Activated CD8-positive, alpha-beta memory T cell treated with anti-CD3 and anti-CD28 coated beads for 4 hours (primary cell): ENCODE measurements around the gene TMF1.

Experiments used
- DNase-seq, 2 donors: peaks; one replicate each; pipeline ENCODE4 v3.0.0-alpha.2; 2020; ENCODE audit warnings: low read depth in 2 of 2

The TMF1 gene

GRCh38 chr3:69051756-69052471, at the start of gene TMF1:
TSS of gene TMF1 (minus strand) at chr3:69052333. CDS start at chr3:69052086, 247 bp downstream.
- peak; percentile 96 for DNase-seq

GRCh38 chr3:69099576-69099975, 47.4 kb upstream of the TMF1 start:
- no peak for DNase-seq

GRCh38 chr3:69097407-69098086, 45.4 kb upstream of the TMF1 start:
- no peak for DNase-seq

- no peak for DNase-seq
These were observed 44.2 kb upstream of the TMF1 start for GRCh38 chr3:69096299-69096698.

- DNase-seq: no peak
These were observed 43.5 kb upstream of the TMF1 start for GRCh38 chr3:69095636-69096035.

GRCh38 chr3:69094467-69095205, 42.5 kb upstream of the TMF1 start:
- DNase-seq: no peak

GRCh38 chr3:69092030-69092516, 39.9 kb upstream of the TMF1 start:
- no peak for DNase-seq

GRCh38 chr3:69091389-69092029, 39.4 kb upstream of the TMF1 start:
- no peak for DNase-seq

GRCh38 chr3:69090021-69090420, 37.9 kb upstream of the TMF1 start:
- no peak for DNase-seq

GRCh38 chr3:69088063-69088462, 35.9 kb upstream of the TMF1 start:
- no peak for DNase-seq

- DNase-seq: no peak
These were observed 35.1 kb upstream of the TMF1 start for GRCh38 chr3:69087030-69087791.

GRCh38 chr3:69085833-69086722, 33.9 kb upstream of the TMF1 start:
- peak; percentile 54 to 63 for DNase-seq

GRCh38 chr3:69085168-69085832, 33.2 kb upstream of the TMF1 start:
- DNase-seq: no peak

GRCh38 chr3:69084326-69085167, 32.4 kb upstream of the TMF1 start, which contains the start of gene ARL6IP5:
TSS of gene ARL6IP5 (plus strand) at chr3:69084937. CDS start at chr3:69085048, 111 bp downstream.
- peak; percentile 73 to 82 for DNase-seq

GRCh38 chr3:69082805-69083204, 30.7 kb upstream of the TMF1 start:
- peak; percentile 48 to 70 for DNase-seq

- no peak for DNase-seq
These were observed 30.2 kb upstream of the TMF1 start for GRCh38 chr3:69082361-69082760.

- no peak for DNase-seq
These were observed 29.6 kb upstream of the TMF1 start for GRCh38 chr3:69081583-69082262.
